Activated CD4-positive, alpha-beta memory T cell treated with anti-CD3 and anti-CD28 coated beads, Interleukin-2, amount 10 ng/mL, durations not matched to agents 7 days and 5 days (primary cell): Measurements from ENCODE around the gene CCDC85B. TPM values are rescaled to one million over a fixed set of nuclear protein-coding genes. Genes with fewer than 3 reads are reported as not detected.

Experiments
- CTCF ChIA-PET: fragments of 350-600 bp; sonication (Branson Sonifier 250); formaldehyde crosslinking; loops from one replicate; lab custom pipeline; 2021; ENCODE audit warnings: antibody characterized with exemption, inconsistent platforms; lab: Charles Lee
- POLR2A ChIA-PET: fragments of 350-600 bp; sonication (Branson Sonifier 250); formaldehyde crosslinking; loops from one replicate; lab custom pipeline; 2021; ENCODE audit warnings: antibody characterized with exemption; lab: Charles Lee
- DNase-seq: peaks from one replicate; pipeline ENCODE4 v3.0.0-alpha.2; 2020
- H3K27ac Mint-ChIP-seq: one replicate; pipeline ENCODE4 v1.8.0; 2021; ENCODE audit warnings: mild to moderate bottlenecking, mixed read lengths
- H3K27me3 Mint-ChIP-seq: one replicate; pipeline ENCODE4 v1.8.0; 2021; ENCODE audit warnings: mixed read lengths
- H3K36me3 Mint-ChIP-seq: one replicate; pipeline ENCODE4 v1.8.0; 2021; ENCODE audit warnings: low read depth, mixed read lengths
- H3K4me1 Mint-ChIP-seq: one replicate; pipeline ENCODE4 v1.8.0; 2021; ENCODE audit warnings: mixed read lengths
- H3K4me3 Mint-ChIP-seq: one replicate; pipeline ENCODE4 v1.8.0; 2021; ENCODE audit warnings: mild to moderate bottlenecking, mixed read lengths
- H3K9me3 Mint-ChIP-seq: one replicate; pipeline ENCODE4 v1.8.0; 2021; ENCODE audit warnings: mixed read lengths
- total RNA-seq, 2 experiments: library from RNA; stranded (reverse); gene quantifications; one replicate each; pipeline ENCODE4 v1.2.3, GENCODE V29; 2021

The CCDC85B gene
- total RNA-seq, 2 experiments from 2014 or later: 53.2 to 55.8 TPM

DNA sequence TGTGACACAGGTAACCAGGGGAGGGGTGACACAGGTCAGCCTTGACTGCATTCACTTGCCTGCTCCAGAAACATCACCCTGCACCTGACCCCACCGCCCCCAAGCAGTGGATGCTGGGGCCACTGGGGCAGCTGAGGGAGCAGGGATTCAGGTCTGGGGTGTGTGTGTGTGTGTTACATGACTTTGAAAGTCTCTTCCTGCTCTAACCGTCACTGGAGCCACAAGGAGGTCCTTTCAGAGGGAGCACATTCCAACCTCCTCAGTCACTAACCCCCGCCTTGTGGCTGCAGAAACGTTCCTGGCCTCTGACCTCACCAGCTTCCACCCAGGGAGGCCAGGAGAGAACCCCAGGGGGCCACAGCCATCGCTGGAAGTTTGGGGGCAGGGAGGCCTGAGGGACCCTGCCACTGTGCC is 12.6 kb downstream of the CCDC85B start:
- ChIA-PET POLR2A (interaction anchor here (1.7 to 8.8 kb wide), 3 partner anchors 13 to 15 kb away, joined by 8 to 185 read pairs (median 41); partner anchors contain the start of genes C11orf68, CCDC85B, DRAP1 and FIBP), CTCF (interaction anchor here (1.0 to 4.0 kb wide), 2 partner anchors 10 to 14 kb away, joined by 3 to 56 read pairs; partner anchors contain the start of genes CCDC85B and FIBP)
- no peak for DNase-seq
- no peaks in the 10 kb centered on the region for H3K9me3 Mint-ChIP-seq
- no peak overlapping the region for H3K4me3 Mint-ChIP-seq
- H3K36me3 Mint-ChIP-seq: no peaks in the 10 kb centered on the region
- peaks cover 32% of the 10 kb centered on the region for H3K4me1 Mint-ChIP-seq
- no peak overlapping the region for H3K27ac Mint-ChIP-seq
- H3K27me3 Mint-ChIP-seq: peaks cover 9% of the 10 kb centered on the region

- CTCF ChIA-PET: interaction anchor here (4.0 kb wide), 1 partner anchor 15 kb away, joined by 56 read pairs; the partner anchor contains the start of genes CCDC85B and FIBP
- peaks cover 9% of the 10 kb centered on the region for H3K27me3 Mint-ChIP-seq
- H3K4me1 Mint-ChIP-seq: peaks cover 28% of the 10 kb centered on the region
- no peak overlapping the region for H3K27ac Mint-ChIP-seq
- H3K36me3 Mint-ChIP-seq: no peaks in the 10 kb centered on the region
- DNase-seq: no peak
- no peak overlapping the region for H3K4me3 Mint-ChIP-seq
- POLR2A ChIA-PET: interaction anchor here (0.7 to 8.8 kb wide), 2 partner anchors 15 kb away, joined by 3 to 185 read pairs; partner anchors contain the start of genes C11orf68, CCDC85B and FIBP
- no peaks in the 10 kb centered on the region for H3K9me3 Mint-ChIP-seq
Measured at GRCh38 chr11:65903715-65904114, 13.2 kb downstream of the CCDC85B start.

GRCh38 chr11:65906602-65907001 is 16.1 kb downstream of the CCDC85B start:
- H3K36me3 Mint-ChIP-seq: no peaks in the 10 kb centered on the region
- peaks cover 12% of the 10 kb centered on the region for H3K27me3 Mint-ChIP-seq
- DNase-seq: no peak
- peaks cover 21% of the 10 kb centered on the region for H3K4me1 Mint-ChIP-seq
- no peaks in the 10 kb centered on the region for H3K9me3 Mint-ChIP-seq
- H3K4me3 Mint-ChIP-seq: no peak overlapping the region
- ChIA-PET POLR2A (interaction anchor here (0.8 to 2.3 kb wide), 5 partner anchors 8 to 46 kb away, joined by 3 to 11 read pairs (median 4); partner anchors contain the start of genes C11orf68, CCDC85B and MUS81), CTCF (interaction anchor here (0.7 to 2.1 kb wide), 4 partner anchors 12 to 22 kb away, joined by 3 to 21 read pairs (median 4); partner anchors contain the start of gene CCDC85B)
- H3K27ac Mint-ChIP-seq: no peak overlapping the region

DNA sequence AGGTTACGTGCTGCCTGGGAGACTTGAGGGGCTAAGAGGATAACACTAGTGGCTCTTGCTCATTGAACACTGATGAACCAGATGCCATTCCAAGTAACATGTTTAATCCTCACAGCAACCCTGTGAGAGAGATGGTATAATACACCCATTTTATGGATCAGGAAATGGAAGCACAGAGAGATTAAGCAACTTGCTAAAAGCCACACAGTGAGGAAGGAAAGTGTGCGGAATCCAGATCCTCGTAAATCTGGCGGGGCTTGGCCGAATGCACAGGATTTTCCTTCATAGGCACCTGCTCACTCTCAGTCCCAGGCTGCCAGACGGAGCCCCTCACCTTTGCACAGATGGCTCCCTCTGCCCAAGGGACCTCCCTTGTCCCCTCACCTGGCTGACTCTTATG is 17.4 kb downstream of the CCDC85B start:
- Mint-ChIP-seq H3K27ac (no peak overlapping the region), H3K36me3 (no peaks in the 10 kb centered on the region), H3K4me1 (peaks cover 10% of the 10 kb centered on the region), H3K27me3 (peaks cover 8% of the 10 kb centered on the region), H3K9me3 (no peaks in the 10 kb centered on the region), H3K4me3 (no peak overlapping the region)
- ChIA-PET CTCF (no interaction called here), POLR2A (interaction anchor here (1.0 to 2.3 kb wide), 2 partner anchors 9 to 12 kb away, joined by 4 to 7 read pairs; no protein-coding TSS in a partner anchor)
- DNase-seq: no peak

DNA sequence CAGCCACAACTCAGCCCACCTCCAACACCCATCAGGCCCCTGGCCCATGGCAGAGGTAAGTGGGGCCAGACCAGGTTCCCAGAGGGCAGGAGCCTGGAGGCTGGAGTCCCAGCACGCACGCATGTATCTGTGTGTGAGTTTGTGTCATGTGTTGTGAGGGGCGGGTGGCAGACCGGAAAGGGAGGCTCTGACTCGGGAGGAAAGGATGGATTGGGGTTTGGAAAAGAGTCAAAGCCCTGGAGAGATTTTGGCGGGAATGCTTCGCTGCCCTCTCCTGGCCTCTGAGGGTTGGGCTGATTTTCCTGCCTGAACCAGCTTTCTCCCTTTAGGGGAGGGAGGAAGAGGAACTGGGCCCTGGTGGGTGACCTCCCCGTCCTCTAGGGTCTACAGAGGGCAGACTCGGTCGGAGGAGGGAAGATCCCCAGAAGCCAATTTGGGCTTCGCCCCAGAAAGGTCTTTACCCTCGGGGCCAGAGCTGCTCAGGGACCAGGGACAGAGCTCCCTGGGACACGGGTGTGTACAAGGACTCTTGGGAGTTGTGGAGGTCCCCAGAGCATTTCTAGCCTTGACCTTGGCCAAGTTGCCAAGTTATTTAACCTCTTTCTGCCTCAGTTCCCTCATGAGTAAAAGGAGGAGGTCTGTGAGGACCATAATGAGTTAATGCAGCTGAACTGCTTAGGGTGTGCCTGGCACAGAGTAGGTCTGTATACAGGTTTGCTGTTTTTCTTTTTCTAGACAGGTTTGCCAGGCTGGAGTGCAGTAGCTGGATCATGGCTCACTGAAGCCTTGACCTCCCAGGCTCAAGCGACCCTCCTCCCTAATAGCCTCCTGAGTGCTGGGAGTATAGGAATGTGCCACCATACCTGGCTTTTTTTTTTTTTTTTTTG is 21.5 kb downstream of the CCDC85B start:
- POLR2A ChIA-PET: interaction anchor here (1.2 to 2.7 kb wide), 5 partner anchors 11 to 21 kb away, joined by 3 to 10 read pairs (median 4); partner anchors contain the start of gene CCDC85B
- Mint-ChIP-seq H3K27me3 (peaks cover 3% of the 10 kb centered on the region), H3K9me3 (no peaks in the 10 kb centered on the region), H3K27ac (no peak overlapping the region), H3K36me3 (peaks cover 2% of the 10 kb centered on the region), H3K4me3 (no peak overlapping the region), H3K4me1 (peaks cover 23% of the 10 kb centered on the region)
- no peak for DNase-seq
- CTCF ChIA-PET: interaction anchor here (0.7 to 1.7 kb wide), 4 partner anchors 13 to 27 kb away, joined by 3 to 6 read pairs (median 5); partner anchors contain the start of genes CCDC85B and FIBP

DNA sequence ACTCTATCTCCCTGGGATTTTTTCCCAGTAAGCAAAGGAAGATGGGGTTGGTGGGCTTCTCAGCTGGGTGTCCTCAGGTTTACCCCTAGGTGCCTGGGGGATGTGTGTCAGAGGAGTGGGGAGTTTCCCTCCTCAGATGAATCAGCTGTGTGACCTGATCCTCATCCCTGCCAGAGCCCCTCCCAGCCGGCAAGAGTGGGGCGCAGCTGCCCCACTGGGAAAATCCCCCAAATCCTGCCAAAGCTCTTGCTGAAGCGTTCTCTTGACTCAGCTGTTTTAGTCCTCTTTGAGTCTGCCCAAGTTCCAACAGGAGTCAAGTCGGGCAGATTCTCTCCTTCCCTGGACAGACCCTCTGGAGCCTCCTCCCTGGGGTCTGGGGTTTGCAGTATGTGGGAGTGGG is 22.4 kb downstream of the CCDC85B start:
- Mint-ChIP-seq H3K4me3 (no peak overlapping the region), H3K36me3 (peaks cover 5% of the 10 kb centered on the region), H3K27ac (no peak overlapping the region), H3K9me3 (no peaks in the 10 kb centered on the region), H3K4me1 (peaks cover 29% of the 10 kb centered on the region), H3K27me3 (peaks cover 2% of the 10 kb centered on the region)
- CTCF ChIA-PET: interaction anchor here (1.6 to 1.7 kb wide), 2 partner anchors 25 to 28 kb away, joined by 4 to 6 read pairs; partner anchors contain the start of gene FIBP
- no peak for DNase-seq
- POLR2A ChIA-PET: interaction anchor here (1.3 to 2.7 kb wide), 4 partner anchors 12 to 22 kb away, joined by 4 to 10 read pairs (median 6); partner anchors contain the start of gene CCDC85B

DNA sequence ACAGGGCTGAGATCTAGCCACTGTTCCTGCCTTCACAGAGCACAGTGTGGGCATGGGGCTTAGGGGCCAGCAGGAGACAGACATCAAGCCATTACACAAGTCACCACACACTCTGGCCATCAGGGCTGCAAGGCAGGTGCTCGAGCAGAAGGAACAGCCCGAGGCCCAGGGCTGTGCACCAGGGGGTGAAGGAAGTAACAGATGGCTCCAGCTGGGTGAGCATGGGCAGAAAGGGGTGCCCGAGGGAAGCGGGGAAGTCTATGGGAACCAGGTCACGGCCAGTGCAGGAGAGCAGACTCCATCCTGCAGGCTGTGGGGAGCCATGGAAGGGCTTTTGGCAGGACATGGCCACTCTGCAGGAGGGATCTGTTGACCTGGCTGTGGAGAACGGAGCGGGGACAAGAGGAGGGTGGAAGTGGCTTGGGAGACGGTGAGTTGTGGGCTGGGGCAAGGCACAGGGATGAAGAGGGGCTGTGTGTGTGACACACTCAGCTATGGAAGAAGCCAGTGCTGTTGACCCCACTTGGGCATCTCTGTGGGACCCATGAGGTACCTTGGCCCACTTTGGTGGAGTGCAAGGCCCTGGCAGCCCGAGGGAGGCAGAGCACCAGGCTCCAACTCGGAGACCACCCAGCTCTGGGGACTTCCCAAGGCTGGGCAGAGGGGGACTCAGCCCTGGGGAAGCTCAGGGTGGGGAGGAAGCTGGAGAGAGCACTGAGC is 24.8 kb downstream of the CCDC85B start:
- DNase-seq: no peak
- no peak overlapping the region for H3K4me3 Mint-ChIP-seq
- H3K9me3 Mint-ChIP-seq: no peaks in the 10 kb centered on the region
- ChIA-PET CTCF (interaction anchor here (0.5 kb wide), 1 partner anchor 27 kb away, joined by 3 read pairs; the partner anchor contains the start of gene FIBP), POLR2A (interaction anchor here (0.7 to 2.2 kb wide), 6 partner anchors 13 to 24 kb away, joined by 3 to 8 read pairs (median 4); partner anchors contain the start of gene FOSL1)
- H3K27ac Mint-ChIP-seq: no peak overlapping the region
- H3K27me3 Mint-ChIP-seq: no peaks in the 10 kb centered on the region
- peaks cover 29% of the 10 kb centered on the region for H3K4me1 Mint-ChIP-seq
- H3K36me3 Mint-ChIP-seq: peaks cover 13% of the 10 kb centered on the region

DNA sequence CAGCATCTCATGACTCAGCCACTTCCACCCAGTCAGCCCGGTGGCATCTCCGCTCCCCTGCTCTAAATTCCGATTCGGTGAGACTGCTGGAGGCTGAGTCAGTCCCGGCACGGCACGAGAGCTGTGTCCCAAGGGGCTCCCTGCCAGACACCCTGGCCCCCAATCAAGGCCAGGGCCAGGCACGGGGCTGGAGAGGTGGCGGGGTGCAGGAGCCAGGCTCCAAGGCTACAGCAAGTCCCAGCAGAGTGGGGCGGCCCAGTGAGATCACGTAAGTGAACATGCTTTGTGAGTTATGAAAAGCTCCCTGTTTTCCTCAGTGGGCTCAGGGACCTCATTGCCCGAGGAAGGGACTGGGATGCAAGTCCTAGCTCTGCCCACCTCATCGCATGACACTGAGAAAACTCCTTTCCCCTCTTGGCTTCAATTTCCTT is 25.4 kb downstream of the CCDC85B start:
- no peak for DNase-seq
- H3K9me3 Mint-ChIP-seq: no peaks in the 10 kb centered on the region
- ChIA-PET CTCF (interaction anchor here (0.5 kb wide), 1 partner anchor 28 kb away, joined by 3 read pairs; the partner anchor contains the start of gene FIBP), POLR2A (interaction anchor here (1.0 to 2.2 kb wide), 4 partner anchors 12 to 25 kb away, joined by 4 to 8 read pairs (median 6); no protein-coding TSS in a partner anchor)
- H3K4me3 Mint-ChIP-seq: no peak overlapping the region
- peaks cover 34% of the 10 kb centered on the region for H3K4me1 Mint-ChIP-seq
- H3K27me3 Mint-ChIP-seq: no peaks in the 10 kb centered on the region
- H3K36me3 Mint-ChIP-seq: peaks cover 16% of the 10 kb centered on the region
- H3K27ac Mint-ChIP-seq: no peak overlapping the region

GRCh38 chr11:65916391-65916790 is 25.9 kb downstream of the CCDC85B start:
- CTCF ChIA-PET: interaction anchor here (2.7 kb wide), 1 partner anchor 57 kb away, joined by 7 read pairs; the partner anchor contains the start of gene MUS81
- POLR2A ChIA-PET: interaction anchor here (1.0 to 2.2 kb wide), 4 partner anchors 12 to 25 kb away, joined by 4 to 8 read pairs (median 6); no protein-coding TSS in a partner anchor
- Mint-ChIP-seq H3K27ac (no peak overlapping the region), H3K4me1 (peaks cover 36% of the 10 kb centered on the region), H3K4me3 (peak overlapping the region; percentile 68), H3K27me3 (no peaks in the 10 kb centered on the region), H3K9me3 (no peaks in the 10 kb centered on the region), H3K36me3 (peaks cover 17% of the 10 kb centered on the region)
- DNase-seq: no peak

- Mint-ChIP-seq H3K27ac (no peak overlapping the region), H3K9me3 (no peaks in the 10 kb centered on the region), H3K4me3 (peak overlapping the region; percentile 68), H3K27me3 (no peaks in the 10 kb centered on the region), H3K36me3 (peaks cover 21% of the 10 kb centered on the region), H3K4me1 (peaks cover 35% of the 10 kb centered on the region)
- no peak for DNase-seq
- ChIA-PET POLR2A (interaction anchor here (0.8 to 3.6 kb wide), 5 partner anchors 11 to 86 kb away, joined by 3 to 50 read pairs (median 17); partner anchors contain the start of genes BANF1, CCDC85B, FIBP and FOSL1), CTCF (interaction anchor here (0.7 to 2.7 kb wide), 3 partner anchors 29 to 69 kb away, joined by 3 to 7 read pairs (median 4); partner anchors contain the start of genes FIBP and MUS81)
Measured at GRCh38 chr11:65917077-65917433, 26.6 kb downstream of the CCDC85B start.

- H3K4me1 Mint-ChIP-seq: peaks cover 39% of the 10 kb centered on the region
- no peak overlapping the region for H3K27ac Mint-ChIP-seq
- no peaks in the 10 kb centered on the region for H3K9me3 Mint-ChIP-seq
- H3K27me3 Mint-ChIP-seq: no peaks in the 10 kb centered on the region
- ChIA-PET CTCF (interaction anchor here (0.7 to 2.8 kb wide), 7 partner anchors 16 to 69 kb away, joined by 3 to 11 read pairs (median 6); partner anchors contain the start of genes CCDC85B, FIBP and MUS81), POLR2A (interaction anchor here (0.8 to 3.6 kb wide), 15 partner anchors 9 to 85 kb away, joined by 3 to 50 read pairs (median 10); partner anchors contain the start of genes BANF1, CCDC85B, CFL1 and FIBP)
- H3K36me3 Mint-ChIP-seq: peaks cover 26% of the 10 kb centered on the region
- no peak for DNase-seq
- peak overlapping the region; percentile 93 for H3K4me3 Mint-ChIP-seq
Measured at GRCh38 chr11:65917434-65918210, 27.1 kb downstream of the CCDC85B start.
